B cell (primary cell): Measurements from ENCODE around the gene EHBP1L1. TPM values are rescaled to one million over a fixed set of nuclear protein-coding genes. Genes with fewer than 3 reads are reported as not detected.

ENCODE experiments used
- ATAC-seq: fragments of 200-7000 bp; cut with Tn5 transposase; one replicate; pipeline ENCODE4 v1.10.0; 2021; ENCODE audit warnings: low read depth, mild to moderate bottlenecking, moderate number of reproducible peaks, moderate library complexity
- CTCF ChIA-PET: fragments of 350-600 bp; sonication (Branson Sonifier 250); formaldehyde crosslinking; loops from one replicate; lab custom pipeline; 2021; ENCODE audit warnings: antibody characterized with exemption, inconsistent platforms; lab: Charles Lee
- POLR2A ChIA-PET: fragments of 350-600 bp; sonication (Branson Sonifier 250); formaldehyde crosslinking; loops from one replicate; lab custom pipeline; 2021; ENCODE audit warnings: antibody characterized with exemption; lab: Charles Lee
- DNase-seq: peaks from one replicate; pipeline ENCODE4 v3.0.0; 2013
- H2AFZ ChIP-seq: 2 replicates; pipeline ENCODE4 v1.6.1; 2012; ENCODE audit warnings: mild to moderate bottlenecking, low read depth, low read length; ENCODE audit not compliant: insufficient read depth, poor library complexity, severe bottlenecking
- H3K27ac ChIP-seq, 2 donors: 1 replicate in 1 of 2; 2 replicates in 1 of 2; pipeline ENCODE4 v1.5.1; 2012 to 2013; ENCODE audit warnings: low read length in 2 of 2, mild to moderate bottlenecking in 2 of 2, moderate library complexity in 1 of 2
- H3K27me3 ChIP-seq, 4 experiments: fragments of 200-600 bp in 1 of 4; sonication (generic) in 1 of 4; replicated peaks in 1 of 4; 1 replicate in 2 of 4; 2 replicates in 2 of 4; pipeline versions ENCODE4 v1.6.1 to v1.7.0; 2013 to 2016; ENCODE audit warnings: low read length in 3 of 4, mild to moderate bottlenecking in 2 of 4, mixed read lengths in 1 of 4, moderate library complexity in 1 of 4; ENCODE audit not compliant: insufficient read depth in 4 of 4, control insufficient read depth in 3 of 4; ENCODE audit errors: control extremely low read depth in 1 of 4
- H3K36me3 ChIP-seq, 2 experiments: replicated peaks in 1 of 2; 1 replicate in 1 of 2; 2 replicates in 1 of 2; pipeline versions ENCODE4 v1.6.1 to v1.7.1; 2013; ENCODE audit warnings: low read length in 1 of 2; ENCODE audit not compliant: insufficient read depth in 2 of 2, control insufficient read depth in 1 of 2; ENCODE audit errors: control extremely low read depth in 1 of 2, extremely low read depth in 1 of 2
- H3K4me1 ChIP-seq, 2 donors: fragments of 200-600 bp in 1 of 2; sonication (generic) in 1 of 2; 1 replicate in 1 of 2; 2 replicates in 1 of 2; pipeline versions ENCODE4 v1.5.1 to v1.6.1; 2013 to 2017; ENCODE audit warnings: low read length in 2 of 2; ENCODE audit not compliant: control insufficient read depth in 2 of 2, insufficient read depth in 2 of 2
- H3K4me2 ChIP-seq: replicated peaks from 2 replicates; pipeline ENCODE3; 2012; ENCODE audit warnings: mild to moderate bottlenecking, low read depth, low read length; ENCODE audit not compliant: poor library complexity, severe bottlenecking
- H3K4me3 ChIP-seq, 5 experiments: fragments of 200-600 bp in 1 of 5; sonication (generic) in 1 of 5; 1 replicate in 3 of 5; 2 replicates in 2 of 5; pipeline versions ENCODE4 v1.5.1 to v1.7.0; 2011 to 2016; ENCODE audit warnings: low read length in 4 of 5, mild to moderate bottlenecking in 4 of 5, low read depth in 2 of 5, control low read depth in 1 of 5, moderate library complexity in 1 of 5; ENCODE audit not compliant: insufficient read depth in 1 of 5; ENCODE audit errors: control extremely low read depth in 1 of 5, extremely low read depth in 1 of 5
- H3K79me2 ChIP-seq: fragments of 200-600 bp; sonication (generic); one replicate; pipeline ENCODE4 v1.6.0; 2016; ENCODE audit warnings: low read length; ENCODE audit not compliant: control insufficient read depth, insufficient read depth
- H3K9ac ChIP-seq: fragments of 200-600 bp; sonication (generic); 2 replicates; pipeline ENCODE4 v1.6.1; 2017; ENCODE audit warnings: mild to moderate bottlenecking, low read length, moderate library complexity
- H3K9me3 ChIP-seq, 3 donors: one replicate each; pipeline versions ENCODE4 v1.6.1 to v1.7.1; 2013; ENCODE audit warnings: low read length in 2 of 3; ENCODE audit not compliant: control insufficient read depth in 2 of 3, insufficient read depth in 1 of 3; ENCODE audit errors: control extremely low read depth in 1 of 3
- H4K20me1 ChIP-seq: 2 replicates; pipeline ENCODE4 v1.6.0; 2012; ENCODE audit warnings: mild to moderate bottlenecking, low read length; ENCODE audit not compliant: insufficient read depth, control insufficient read depth, poor library complexity, severe bottlenecking
- H3K27ac Mint-ChIP-seq: one replicate; pipeline ENCODE4 v1.8.0; 2021; ENCODE audit warnings: mixed read lengths
- H3K27me3 Mint-ChIP-seq: one replicate; pipeline ENCODE4 v1.8.0; 2021; ENCODE audit warnings: mixed read lengths
- H3K4me1 Mint-ChIP-seq: one replicate; pipeline ENCODE4 v1.8.0; 2021; ENCODE audit warnings: mixed read lengths
- H3K4me3 Mint-ChIP-seq: one replicate; pipeline ENCODE4 v1.8.0; 2021; ENCODE audit warnings: mixed read lengths
- H3K9me3 Mint-ChIP-seq: one replicate; pipeline ENCODE4 v1.8.0; 2022; ENCODE audit warnings: mixed read lengths; ENCODE audit not compliant: insufficient read depth
- CTCF ChIP-seq: fragments of 200-600 bp; IDR thresholded peaks from one replicate; pipeline ENCODE4 v1.8.0; 2022; ENCODE audit warnings: antibody characterized with exemption, mild to moderate bottlenecking
- EZH2 ChIP-seq: IDR thresholded peaks from 2 replicates; pipeline ENCODE4 v1.6.1; 2012; ENCODE audit warnings: borderline replicate concordance, low read depth, mild to moderate bottlenecking, moderate library complexity, low read length; ENCODE audit not compliant: insufficient read depth, poor library complexity, severe bottlenecking
- WGBS: methylation state at CpG from one replicate; pipeline ENCODE4 v1.1.5; 2013; ENCODE audit warnings: missing lambda C conversion rate; ENCODE audit not compliant: insufficient coverage; 5-methylcytosine and 5-hydroxymethylcytosine counted together
- intact Hi-C: fragments of 100-400 bp; cut with micrococcal nuclease; formaldehyde crosslinking; loops from one replicate; pipeline ENCODE4 v1.10.0; 2022
- polyA minus RNA-seq: library from RNA; depleted of rRNA, polyadenylated mRNA; stranded (reverse); fragments of >200 nt; gene quantifications from 2 replicates; pipeline ENCODE4 v1.2.3, GENCODE V29; 2012
- polyA plus RNA-seq: library from polyadenylated mRNA; depleted of rRNA; stranded (reverse); fragments of >200 nt; gene quantifications from 2 replicates; pipeline ENCODE4 v1.2.3, GENCODE V29; 2012
- total RNA-seq, 2 donors: library from RNA; stranded (reverse); fragments of 120-200 nt in 1 of 2; gene quantifications; 1 replicate in 1 of 2; 2 replicates in 1 of 2; pipeline versions ENCODE4 v1.2.3 to v1.2.4, GENCODE V29; 2013 to 2022

EHBP1L1 gene
- total RNA-seq (202 and 224 TPM in 2 replicates), polyA plus RNA-seq (279 and 313 TPM in 2 replicates), polyA minus RNA-seq (183 and 219 TPM in 2 replicates)
- total RNA-seq (2013), result 68.1 TPM

GRCh38 chr11:65575568-65576231 is at the start of gene EHBP1L1:
Gene EHBP1L1, plus strand, starts transcription at chr11:65576053. Its CDS starts 250 bp downstream, at chr11:65576303.
- H3K4me3 Mint-ChIP-seq, result peak within 1 kb of the TSS; percentile 98
- DNase-seq, result peak; percentile 82
- ChIA-PET POLR2A (interaction anchor here (0.6 to 7.5 kb wide), 12 partner anchors 12 to 1280 kb away, joined by 3 to 53 read pairs (median 8); partner anchors contain the start of genes FAU, MAP3K11, MRPL49 and MUS81), CTCF (interaction anchor here (0.6 to 5.5 kb wide), 10 partner anchors 13 to 1036 kb away, joined by 3 to 97 read pairs (median 4); partner anchors contain the start of genes MAP3K11, PCNX3 and SIPA1)
- peaks cover 41 to 62% of the 10 kb centered on the region in 2 donors for H3K4me1 ChIP-seq
- H3K27me3 ChIP-seq, result no peaks in the 10 kb centered on the region
- peaks cover 31% of the 10 kb centered on the region for H3K79me2 ChIP-seq
- H3K27me3 Mint-ChIP-seq, result no peaks in the 10 kb centered on the region
- intact Hi-C loops, result loop anchor here (1.0 to 10.0 kb wide), 3 partner anchors 63 to 831 kb away; partner anchors contain the start of genes CFL1, RASGRP2 and SIPA1
- H3K36me3 ChIP-seq, result peaks cover 5 to 24% of the 10 kb centered on the region in 2 experiments
- H3K27ac Mint-ChIP-seq, result peak within 1 kb of the TSS; percentile 98
- H3K9me3 ChIP-seq, result no peaks in the 10 kb centered on the region
- no peaks in the 10 kb centered on the region for H3K9me3 Mint-ChIP-seq
- TF ChIP-seq CTCF, result no peak
- no peak for TF ChIP-seq EZH2
- peaks cover 61% of the 10 kb centered on the region for H3K4me1 Mint-ChIP-seq
- H4K20me1 ChIP-seq, result peaks cover 40% of the 10 kb centered on the region
- peak within 1 kb of the TSS; percentile 92 to 94 for H3K27ac ChIP-seq
- H3K9ac ChIP-seq, result peak within 1 kb of the TSS; percentile 83
- H3K4me2 ChIP-seq, result peak within 1 kb of the TSS; percentile 100
- H2AFZ ChIP-seq, result peak within 1 kb of the TSS; percentile 62
- peak; percentile 39 for ATAC-seq
- WGBS, result 1% methylated on average over 40 of the region's 69 CpGs
- peak within 1 kb of the TSS; percentile 55 to 92 (median 70) for H3K4me3 ChIP-seq

GRCh38 chr11:65526744-65527143 is 49.1 kb upstream of the EHBP1L1 start:
- ATAC-seq (no peak), DNase-seq (no peak)
- intact Hi-C loops, result loop anchor here (10.0 kb wide), 1 partner anchor 482 kb away; the partner anchor contains the start of gene SAC3D1
- H3K36me3 ChIP-seq, result peaks cover 0 to 36% of the 10 kb centered on the region in 2 experiments
- peak overlapping the region; percentile 85 for H3K4me3 Mint-ChIP-seq
- H3K9ac ChIP-seq, result no peak overlapping the region
- CTCF ChIA-PET, result no interaction called here
- 98% methylated on average over 7 of the region's 8 CpGs for WGBS
- no peaks in the 10 kb centered on the region for H3K9me3 ChIP-seq
- no peak overlapping the region for H3K4me3 ChIP-seq
- H3K4me2 ChIP-seq, result no peak overlapping the region
- no peak overlapping the region for H3K27ac ChIP-seq
- peaks cover 37% of the 10 kb centered on the region for H3K79me2 ChIP-seq
- H3K9me3 Mint-ChIP-seq, result no peaks in the 10 kb centered on the region
- H2AFZ ChIP-seq, result no peak overlapping the region
- H3K27me3 ChIP-seq, result no peaks in the 10 kb centered on the region
- TF ChIP-seq EZH2, result no peak
- TF ChIP-seq CTCF, result no peak
- H3K27ac Mint-ChIP-seq, result peak overlapping the region; percentile 26
- POLR2A ChIA-PET, result interaction anchor here (1.3 kb wide), 1 partner anchor 25 kb away, joined by 4 read pairs; no protein-coding TSS in a partner anchor
- peaks cover 39% of the 10 kb centered on the region for H3K4me1 Mint-ChIP-seq
- no peaks in the 10 kb centered on the region for H3K27me3 Mint-ChIP-seq
- H3K4me1 ChIP-seq, result peaks cover 39 to 41% of the 10 kb centered on the region in 2 donors
- H4K20me1 ChIP-seq, result peaks cover 25% of the 10 kb centered on the region
